Hypothalamus (tissue), 51 donors: ENCODE results near the gene LOXHD1.

Experiments
- DNase-seq, 51 donors: peaks; one replicate each; lab custom pipeline; 2025; lab: John Stamatoyannopoulos, UW

LOXHD1 gene

DNA sequence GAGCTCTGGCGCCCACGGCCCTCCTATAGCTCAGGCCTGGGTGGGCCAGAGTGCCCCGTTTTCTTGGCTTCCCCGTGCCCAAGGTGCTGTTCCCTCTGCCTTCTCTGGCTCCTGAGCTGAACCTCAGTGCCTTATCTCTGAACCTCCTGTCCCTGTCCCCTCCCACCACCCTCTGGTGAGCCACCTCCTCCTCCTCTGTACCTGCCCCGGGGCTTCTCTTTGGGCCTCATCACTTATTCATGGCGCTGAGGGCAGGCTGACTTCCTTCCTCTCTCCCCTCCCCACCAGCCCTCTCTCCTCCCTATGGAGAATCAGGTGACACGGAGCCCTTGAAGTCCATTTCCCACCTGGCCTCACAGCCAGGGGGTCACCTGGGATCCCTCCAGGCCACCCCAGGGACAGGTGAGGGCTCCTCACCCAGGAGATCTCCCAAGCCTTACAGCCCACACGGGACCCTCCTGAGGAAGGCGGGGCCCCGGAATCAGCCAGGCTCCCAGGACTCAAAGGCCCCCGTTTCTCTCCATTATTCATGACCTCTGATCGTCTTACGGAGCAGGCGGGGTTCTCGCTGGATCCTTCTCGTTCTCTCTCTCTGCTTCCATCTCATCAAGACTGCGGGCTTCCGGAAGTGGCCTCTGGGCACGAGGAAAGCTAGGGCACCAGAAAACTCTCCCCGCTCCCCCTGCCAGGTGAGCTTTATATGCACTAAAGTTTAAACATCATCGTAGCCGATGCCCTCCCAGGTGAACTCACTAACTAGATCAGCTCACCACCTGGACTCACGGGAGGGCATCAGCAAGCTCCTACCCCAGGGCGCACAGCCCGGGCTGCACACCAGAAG is at the start of gene LOXHD1:
Gene LOXHD1 (minus strand): TSS at position 106 of the 841 bp plus-strand sequence. CDS start 187 bp downstream, outside the sequence.
- no peak for DNase-seq

- no peak for DNase-seq
These were observed 48.5 kb upstream of the LOXHD1 start for GRCh38 chr18:46705521-46705920.

GRCh38 chr18:46704816-46705215 is 47.8 kb upstream of the LOXHD1 start:
- DNase-seq = no peak

DNA sequence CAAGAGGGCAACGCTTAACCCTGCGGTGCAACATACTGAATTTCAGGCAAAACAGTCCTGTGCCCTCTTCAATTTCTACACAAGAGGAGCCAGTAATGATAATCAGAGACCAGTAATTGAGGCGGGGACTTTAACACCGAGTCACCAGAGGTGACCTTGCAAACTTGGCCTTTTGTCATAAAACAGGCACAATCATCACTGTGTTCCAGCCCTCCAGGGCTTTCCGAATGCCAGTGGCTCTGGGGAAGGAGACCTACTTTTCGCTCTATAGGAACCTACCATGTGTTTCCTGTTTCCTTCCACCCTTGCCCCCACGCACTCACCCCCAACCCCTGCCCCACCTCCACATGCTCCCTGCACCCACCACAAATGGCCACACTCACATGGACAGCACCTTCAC is 47.2 kb upstream of the LOXHD1 start:
- DNase-seq = no peak

- no peak for DNase-seq
These were observed 45.5 kb upstream of the LOXHD1 start for GRCh38 chr18:46702471-46702870.

- no peak for DNase-seq
These were observed 43.2 kb upstream of the LOXHD1 start for GRCh38 chr18:46700066-46700824.

DNA sequence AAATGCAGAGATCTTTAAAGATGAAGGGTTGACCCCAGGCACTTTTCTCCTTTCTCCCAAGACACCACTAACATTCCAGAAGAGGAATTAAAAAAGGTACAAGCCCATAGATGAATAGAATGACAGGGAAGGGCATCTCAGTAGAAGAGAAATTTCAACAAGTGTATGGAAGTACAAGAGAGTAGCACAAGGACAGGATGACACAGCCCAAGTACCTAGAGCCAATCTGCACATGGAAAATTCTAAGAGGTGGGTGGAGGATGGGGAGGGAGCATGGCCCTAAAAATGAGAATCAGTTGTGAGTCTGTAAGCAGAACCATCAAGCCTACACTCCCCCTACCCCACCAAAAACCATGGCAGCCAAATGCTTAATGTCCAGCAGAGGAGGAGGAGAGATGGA is 39.7 kb upstream of the LOXHD1 start:
- no peak for DNase-seq

- DNase-seq = no peak
These were observed 39.2 kb upstream of the LOXHD1 start for GRCh38 chr18:46696268-46696667.

DNA sequence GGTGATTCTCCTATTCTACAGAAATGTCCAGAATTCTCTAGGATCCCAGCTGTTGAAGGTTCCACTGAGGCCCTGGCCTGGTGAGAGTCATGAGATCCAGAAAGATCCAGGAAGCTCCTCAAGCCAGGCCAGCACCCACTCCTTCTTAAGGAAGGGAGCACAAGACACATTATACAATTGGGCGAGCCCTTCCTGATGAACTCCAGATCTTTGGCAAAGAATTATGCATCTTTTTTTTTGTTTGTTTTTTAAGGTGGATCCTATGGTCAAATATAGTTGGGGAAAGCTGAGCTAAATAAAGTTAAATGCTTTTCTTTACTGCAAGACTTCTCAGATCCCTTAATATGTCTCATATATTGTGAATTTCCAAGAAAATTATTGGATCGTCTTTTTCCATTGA is 37.0 kb upstream of the LOXHD1 start:
- no peak for DNase-seq

DNA sequence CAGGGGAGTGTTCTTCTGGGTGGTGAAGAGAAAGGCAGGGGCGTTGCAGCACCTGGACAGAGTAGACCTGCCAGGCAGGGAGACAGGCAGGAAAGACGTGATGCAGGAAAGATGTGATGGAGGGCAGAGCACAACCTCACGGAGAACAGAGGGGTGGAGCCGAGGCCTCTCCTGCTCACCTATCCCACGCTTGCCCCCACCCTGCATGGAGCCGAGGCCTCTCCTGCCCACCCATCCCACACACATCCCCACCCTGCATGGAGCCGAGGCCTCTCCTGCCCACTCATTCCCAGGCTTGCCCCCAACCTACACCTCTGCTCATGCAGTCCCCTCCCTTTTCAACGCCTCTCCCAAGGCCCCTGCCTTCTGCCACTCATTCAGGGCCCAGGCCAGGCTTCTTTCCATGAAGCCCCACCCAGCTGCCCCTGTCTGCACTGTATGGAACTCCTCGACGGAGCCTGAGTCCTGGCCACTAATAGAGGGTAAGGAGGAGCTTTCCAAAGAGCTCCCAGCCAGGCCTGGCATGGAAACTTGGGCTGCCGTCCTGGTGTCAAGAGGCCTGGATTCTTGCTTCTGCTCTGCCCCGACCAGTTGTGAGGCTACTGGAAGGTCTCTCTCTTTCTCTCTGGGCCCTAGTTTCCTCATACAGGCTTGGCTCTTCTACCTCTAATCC is 32.0 kb upstream of the LOXHD1 start:
- DNase-seq = no peak

- no peak for DNase-seq
These were observed 29.2 kb upstream of the LOXHD1 start for GRCh38 chr18:46686186-46686585.

- DNase-seq = no peak
These were observed 26.2 kb upstream of the LOXHD1 start for GRCh38 chr18:46683252-46683651.

GRCh38 chr18:46680784-46681695 is 24.0 kb upstream of the LOXHD1 start:
- DNase-seq = no peak

GRCh38 chr18:46679846-46680598 is 23.0 kb upstream of the LOXHD1 start:
- DNase-seq = no peak

- DNase-seq = no peak
These were observed 21.9 kb upstream of the LOXHD1 start for GRCh38 chr18:46678785-46679399.

- no peak for DNase-seq
These were observed 21.0 kb upstream of the LOXHD1 start for GRCh38 chr18:46678041-46678440.

GRCh38 chr18:46677611-46678010 is 20.6 kb upstream of the LOXHD1 start:
- no peak for DNase-seq

DNA sequence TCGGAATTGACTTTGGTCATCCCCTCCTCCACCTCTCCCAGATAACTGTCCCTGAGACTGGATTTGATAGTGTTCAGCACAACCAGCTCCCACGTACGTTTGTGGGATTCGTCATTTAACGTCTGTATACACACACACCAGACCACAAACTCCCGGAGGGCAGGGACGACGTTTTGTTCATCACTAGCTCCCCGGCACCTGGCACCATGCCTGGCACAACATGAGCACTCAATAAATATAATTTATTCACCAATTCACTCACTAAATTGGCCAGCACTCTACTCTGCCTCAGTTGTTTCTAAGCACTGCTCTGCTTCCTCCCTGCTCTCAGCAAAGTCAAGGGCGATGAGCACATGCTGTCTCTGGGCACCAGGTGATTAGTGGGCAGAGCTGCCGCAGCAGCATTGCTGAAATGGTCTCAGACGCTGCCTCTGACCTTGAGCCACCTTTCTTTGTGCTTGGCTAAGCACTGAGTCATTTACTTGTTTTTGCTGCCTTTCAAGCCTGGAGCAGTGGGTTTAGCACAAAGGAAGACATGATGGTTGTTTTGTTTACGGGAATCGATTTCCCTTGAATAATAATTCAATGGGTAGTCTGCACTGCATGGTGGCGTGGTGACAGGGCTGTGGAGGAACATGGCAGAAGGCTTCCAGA is 19.3 kb upstream of the LOXHD1 start:
- peak in 5 of 51 donors; percentile 18 to 28 (median 26) for DNase-seq

GRCh38 chr18:46675112-46675511 is 18.1 kb upstream of the LOXHD1 start:
- no peak for DNase-seq
